ENCODE measurements around the gene PTPRQ.
"Not testable (repeated sequence)": the region's sequence is repeated elsewhere in the genome, so short reads cannot be mapped to it uniquely, and the experiment has no call there.

PTPRQ gene

DNA sequence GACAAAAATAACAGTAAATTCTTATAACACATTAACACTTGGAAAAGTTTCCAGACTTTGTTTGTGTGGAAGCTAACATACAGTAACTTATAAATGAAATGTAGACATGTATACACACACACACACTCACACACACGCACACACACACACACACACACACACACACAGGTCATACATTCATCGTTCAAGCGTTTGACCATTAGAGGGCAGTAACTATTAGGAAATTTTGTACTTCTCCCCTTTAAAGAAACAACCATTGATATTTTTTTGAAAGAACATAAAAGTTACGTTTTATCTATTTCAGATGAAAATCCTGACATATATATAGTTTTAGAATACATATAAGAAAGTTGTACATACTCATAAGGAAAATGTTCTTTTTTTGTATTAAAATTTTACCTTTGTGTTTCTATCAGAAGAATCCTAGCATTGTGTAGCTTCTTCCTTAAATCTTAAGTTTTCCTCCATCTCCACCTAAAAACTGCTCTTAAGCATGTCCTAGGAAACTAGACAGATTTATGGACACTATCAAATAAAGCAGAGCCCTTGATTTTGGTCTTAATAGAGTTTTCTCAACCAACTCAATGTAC is 29.0 kb downstream of the PTPRQ start:
- no peak for DNase-seq (ENCODE audit: low spot score)

- not testable (repeated sequence) for DNase-seq (ENCODE audit: low spot score)
Observed at GRCh38 chr12:80477521-80478145, 33.6 kb downstream of the PTPRQ start.

DNA sequence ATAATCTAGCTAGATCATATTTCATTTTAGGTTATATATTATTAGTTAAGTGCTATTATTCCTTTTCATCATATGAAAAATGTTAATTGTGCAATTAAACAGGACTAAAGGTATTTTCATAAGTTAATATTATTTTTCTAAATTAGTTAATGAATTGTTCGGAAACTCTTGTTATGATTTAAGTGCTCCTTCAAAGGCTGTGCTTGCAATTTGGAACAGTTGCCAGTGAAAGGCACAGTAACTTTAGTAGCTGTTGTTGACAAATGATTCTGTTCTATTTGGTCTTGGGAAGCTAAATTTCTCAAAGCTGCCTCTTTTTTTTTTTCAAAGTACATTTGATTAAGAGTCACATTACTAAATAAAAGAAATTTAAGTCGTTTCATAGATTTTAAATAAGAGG is 40.7 kb downstream of the PTPRQ start:
- DNase-seq (ENCODE audit: low spot score), result no peak

DNA sequence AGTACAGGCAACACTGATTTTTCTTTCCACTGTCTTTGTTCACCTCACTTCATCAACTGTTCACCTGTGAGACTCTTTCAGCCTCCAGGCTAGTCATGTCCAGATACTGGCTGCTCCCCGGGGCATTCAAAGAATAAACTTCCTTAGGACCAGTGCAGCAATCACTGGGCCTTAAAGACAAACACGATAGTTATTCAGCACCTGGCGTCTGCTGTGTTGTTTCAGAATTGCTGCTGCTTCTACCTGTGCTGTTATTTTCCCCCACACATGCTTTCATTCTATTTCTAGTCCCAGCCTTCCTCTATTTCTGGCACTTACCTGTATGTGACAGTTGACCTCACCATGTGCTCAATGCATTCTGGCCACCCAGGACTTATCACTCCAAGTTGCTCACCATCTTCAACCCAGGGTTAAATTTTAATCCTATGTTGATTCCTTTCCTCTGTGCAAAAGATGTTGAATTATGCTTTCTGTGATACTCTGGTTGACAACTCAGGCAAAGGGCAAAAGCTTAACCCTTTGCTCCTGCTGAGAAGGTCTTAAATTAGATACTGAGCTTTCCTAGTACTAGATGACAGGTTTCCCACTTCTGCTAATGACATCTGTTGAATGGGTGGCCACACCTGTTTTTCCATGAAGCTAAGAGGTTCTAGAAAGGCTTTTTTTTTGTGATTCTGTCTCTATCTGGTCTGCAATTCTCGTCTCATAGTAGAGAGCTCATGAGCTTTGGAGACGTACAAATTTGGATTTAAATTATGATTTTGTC is 41.4 kb downstream of the PTPRQ start:
- no peak for DNase-seq (ENCODE audit: low spot score)

DNA sequence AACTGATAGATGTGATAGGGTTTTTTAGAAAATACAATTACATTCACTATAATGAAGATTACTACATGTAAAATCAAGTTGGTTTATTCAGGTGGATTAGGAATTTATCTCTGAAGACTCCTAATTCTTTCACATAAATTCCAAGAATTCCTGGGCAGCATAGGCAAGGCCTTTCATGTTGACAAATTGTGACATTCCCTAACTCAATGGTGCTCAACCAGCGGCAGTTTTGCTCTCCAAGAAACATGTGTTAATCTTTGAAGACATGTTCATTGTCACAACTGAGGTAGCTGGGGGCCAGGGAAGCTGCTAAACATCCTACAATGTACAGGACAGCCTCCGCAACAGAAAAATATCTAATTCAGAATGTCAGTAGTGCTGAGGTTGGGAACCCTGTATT is 46.3 kb downstream of the PTPRQ start:
- DNase-seq (ENCODE audit: low spot score), result no peak

DNA sequence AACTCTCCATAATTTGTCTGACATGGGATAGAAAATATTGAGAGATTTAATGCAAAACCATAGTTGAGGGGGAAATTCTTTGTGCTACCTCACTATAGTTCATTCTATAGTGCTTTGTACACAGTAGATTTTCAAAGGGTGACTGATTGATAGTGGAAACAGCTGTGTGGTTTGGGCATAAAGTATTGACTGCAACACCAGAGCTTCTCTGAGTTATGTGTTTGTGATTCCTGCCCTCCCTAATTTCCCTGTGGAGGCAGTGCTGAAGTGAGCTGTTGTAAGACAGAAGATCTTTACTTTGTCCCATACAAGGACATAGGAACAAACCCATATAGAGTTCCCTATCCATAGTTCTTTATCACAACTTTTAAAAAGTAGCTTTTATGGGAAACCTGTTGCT is 47.1 kb downstream of the PTPRQ start:
- no peak for DNase-seq (ENCODE audit: low spot score)

DNA sequence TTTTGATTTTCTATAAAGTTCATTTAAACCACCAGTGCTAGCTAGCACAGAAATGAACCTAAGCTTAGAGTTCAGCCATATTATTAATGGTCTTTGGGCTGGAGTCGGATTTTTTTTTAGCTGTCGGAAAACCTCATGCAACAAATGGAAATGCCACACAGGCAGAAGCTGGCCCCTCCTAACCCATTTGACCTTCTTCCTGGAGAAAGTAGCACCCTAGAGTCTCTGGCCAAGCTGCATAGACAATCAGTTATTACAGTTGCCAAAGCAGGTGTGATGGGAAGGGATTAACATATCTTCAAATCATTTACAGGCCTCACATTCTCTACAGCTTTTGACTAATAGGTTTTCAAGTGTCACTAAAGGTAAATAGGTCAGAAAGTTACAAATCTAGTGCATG is 49.4 kb downstream of the PTPRQ start:
- DNase-seq (ENCODE audit: low spot score), result no peak

DNA sequence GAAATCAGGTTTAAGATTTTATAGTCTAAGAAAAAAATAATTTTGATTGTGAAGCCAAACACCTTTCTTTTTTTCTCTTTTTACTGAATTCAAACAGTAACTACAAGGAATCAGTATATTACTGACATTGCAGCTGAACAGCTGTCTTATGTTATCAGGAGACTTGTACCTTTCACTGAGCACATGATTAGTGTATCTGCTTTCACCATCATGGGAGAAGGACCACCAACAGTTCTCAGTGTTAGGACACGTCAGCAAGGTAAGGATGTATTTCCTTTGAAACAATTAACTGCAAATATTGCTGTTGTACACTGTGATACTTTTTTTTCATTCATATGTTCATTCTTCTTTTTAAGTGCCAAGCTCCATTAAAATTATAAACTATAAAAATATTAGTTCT is 50.8 kb downstream of the PTPRQ start:
- DNase-seq (ENCODE audit: low spot score), result no peak

GRCh38 chr12:80498059-80498728 is 54.2 kb downstream of the PTPRQ start:
- no peak for DNase-seq (ENCODE audit: low spot score)

GRCh38 chr12:80504389-80505163 is 60.5 kb downstream of the PTPRQ start:
- DNase-seq (ENCODE audit: low spot score), result no peak

- DNase-seq (ENCODE audit: low spot score), result no peak
Observed at GRCh38 chr12:80509781-80510556, 65.9 kb downstream of the PTPRQ start.

- no peak for DNase-seq (ENCODE audit: low spot score)
Observed at GRCh38 chr12:80512781-80513180, 68.7 kb downstream of the PTPRQ start.

DNA sequence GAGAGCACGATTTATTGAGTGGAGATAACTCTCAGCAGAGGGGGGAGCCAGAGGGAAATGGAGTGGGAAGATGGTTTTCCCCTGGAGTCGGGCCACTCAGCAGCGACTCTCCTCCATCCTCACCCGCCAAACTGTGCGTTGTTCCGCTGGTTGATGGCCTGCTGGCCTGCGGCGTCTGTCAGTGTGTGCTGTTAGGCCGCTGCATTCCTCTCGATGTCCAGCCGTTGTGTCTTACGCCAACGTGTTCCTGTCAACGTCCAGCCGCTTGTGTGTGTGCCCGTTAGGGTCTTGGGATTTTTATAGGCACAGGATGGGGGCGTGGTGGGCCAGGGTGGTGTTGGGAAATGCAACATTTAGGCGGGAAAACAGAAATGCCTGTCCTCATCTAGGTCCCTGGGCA is 69.2 kb downstream of the PTPRQ start:
- DNase-seq (ENCODE audit: low spot score), result no peak

DNA sequence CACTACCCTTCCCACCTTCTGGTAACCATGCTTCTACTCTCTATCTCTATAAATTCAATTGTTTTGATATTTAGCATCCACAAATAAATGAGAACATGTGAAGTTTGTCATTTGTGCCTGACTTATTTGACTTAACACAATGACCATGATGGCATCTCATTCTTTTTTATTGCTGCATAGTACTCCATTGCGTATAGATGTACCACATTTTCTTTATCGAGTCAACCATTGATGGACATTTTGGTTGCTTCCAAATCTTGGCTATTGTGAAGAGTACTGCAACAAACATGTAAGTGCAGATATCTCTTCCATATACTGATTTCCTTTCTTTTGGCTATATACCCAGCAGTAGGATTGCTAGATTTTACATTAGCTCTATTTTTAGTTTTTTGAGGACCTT is 73.6 kb downstream of the PTPRQ start:
- DNase-seq (ENCODE audit: low spot score), result no peak

GRCh38 chr12:80531646-80532045 is 87.6 kb downstream of the PTPRQ start:
- DNase-seq (ENCODE audit: low spot score), result no peak

DNA sequence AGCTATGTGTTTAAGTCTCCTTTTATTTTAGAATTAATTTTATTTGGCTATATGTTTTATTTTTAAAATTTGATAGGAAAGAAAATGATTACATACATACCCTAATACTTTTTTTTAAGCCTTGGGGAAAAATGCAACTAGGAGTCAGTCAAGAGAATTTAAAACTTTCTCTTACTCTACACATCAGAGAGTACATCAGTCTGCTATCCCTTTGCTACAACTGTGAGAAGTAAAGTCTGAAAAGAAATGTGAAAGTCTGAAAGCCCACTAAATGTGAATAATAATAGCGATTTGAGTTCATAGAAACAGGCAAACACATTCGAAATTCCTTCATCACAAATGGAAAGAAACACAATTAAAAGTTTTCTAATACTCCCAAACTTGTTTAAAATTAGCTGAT is 95.0 kb downstream of the PTPRQ start:
- no peak for DNase-seq (ENCODE audit: low spot score)

DNA sequence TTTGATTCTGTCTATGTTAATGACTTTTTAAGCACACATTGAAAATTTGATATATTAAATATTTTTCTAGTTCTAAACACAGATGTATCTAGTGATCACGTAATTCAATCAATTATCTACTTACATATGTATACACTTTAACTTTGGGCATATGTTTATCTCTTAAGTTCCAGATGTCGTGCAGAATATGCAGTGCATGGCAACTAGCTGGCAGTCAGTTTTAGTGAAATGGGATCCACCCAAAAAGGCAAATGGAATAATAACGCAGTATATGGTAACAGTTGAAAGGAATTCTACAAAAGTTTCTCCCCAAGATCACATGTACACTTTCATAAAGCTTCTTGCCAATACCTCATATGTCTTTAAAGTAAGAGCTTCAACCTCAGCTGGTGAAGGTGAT is 105.3 kb downstream of the PTPRQ start:
- DNase-seq (ENCODE audit: low spot score), result no peak

DNA sequence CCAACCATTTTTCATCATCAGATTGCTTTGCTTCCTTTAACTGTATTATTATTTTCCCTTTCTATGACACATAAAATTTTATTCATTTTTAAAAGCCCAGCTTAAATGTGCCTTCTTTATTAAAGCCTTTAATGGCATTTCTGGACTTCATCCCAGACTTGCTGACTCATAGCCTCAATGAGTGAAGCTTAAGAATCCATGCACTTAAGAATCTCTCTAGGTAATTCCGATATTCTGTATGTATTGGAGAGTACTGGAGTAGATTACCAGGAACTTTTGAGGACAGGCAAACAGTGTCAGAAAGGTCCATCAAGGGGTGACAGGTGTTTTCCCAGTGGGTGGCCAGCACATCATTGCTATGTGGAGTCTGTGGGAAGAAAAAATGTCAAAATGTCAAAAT is 107.9 kb downstream of the PTPRQ start:
- DNase-seq (ENCODE audit: low spot score), result no peak

DNA sequence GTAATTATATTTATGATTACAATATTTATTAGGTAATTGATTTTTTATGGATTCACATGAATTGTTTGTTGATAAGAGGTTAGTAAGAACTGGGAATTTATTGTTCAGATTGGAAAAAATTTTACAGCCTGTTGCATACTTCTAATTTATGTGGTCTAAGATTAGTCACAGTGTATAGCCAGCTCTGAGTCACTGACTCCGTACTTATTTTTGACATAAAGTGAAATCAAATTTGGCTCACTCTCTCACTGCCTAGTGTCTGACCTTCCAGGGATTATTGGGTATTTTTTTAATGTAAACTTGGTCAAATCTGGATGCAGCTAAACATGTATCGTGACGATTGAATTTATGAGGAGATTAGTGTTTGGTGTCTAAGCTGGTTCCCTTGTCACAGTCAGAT is 109.3 kb downstream of the PTPRQ start:
- no peak for DNase-seq (ENCODE audit: low spot score)

DNA sequence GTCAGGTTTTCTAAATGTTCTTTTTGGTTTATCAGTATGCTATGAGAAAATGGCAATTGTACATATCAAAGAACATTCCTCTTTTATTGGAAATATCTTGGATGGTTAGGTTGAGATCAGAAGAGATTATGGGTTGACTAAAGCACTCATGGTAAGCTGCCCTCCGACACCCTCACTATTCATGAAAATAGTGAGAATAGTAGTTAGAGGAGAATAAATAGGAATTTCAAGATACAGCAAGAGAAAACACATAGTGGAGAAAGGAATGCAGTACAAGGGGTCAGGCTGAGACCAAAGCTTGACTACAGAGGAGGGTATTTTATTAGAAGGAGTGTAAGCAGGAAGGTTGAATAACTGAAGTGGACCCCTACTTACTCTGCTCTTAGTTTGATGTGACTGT is 112.5 kb downstream of the PTPRQ start:
- DNase-seq (ENCODE audit: low spot score), result no peak

DNA sequence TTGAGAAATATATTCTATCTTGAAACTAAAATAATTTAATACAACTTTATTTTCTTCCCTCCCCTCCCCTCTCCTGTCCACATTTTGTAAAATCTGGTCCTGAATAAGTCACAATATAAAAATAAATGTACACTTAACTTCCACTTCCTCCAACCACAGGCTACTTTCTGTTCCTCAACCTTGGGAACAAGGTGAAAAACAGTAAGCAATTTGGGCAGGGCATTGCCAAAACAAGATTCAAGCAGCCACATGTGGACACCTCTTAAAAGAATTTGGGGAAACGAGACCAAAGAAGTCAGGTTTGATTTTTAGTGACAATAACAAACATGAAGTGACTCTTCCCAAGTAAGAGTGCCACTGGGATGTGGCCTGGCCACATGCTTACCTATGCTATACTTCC is 115.7 kb downstream of the PTPRQ start:
- no peak for DNase-seq (ENCODE audit: low spot score)

GRCh38 chr12:80565271-80565670 is 121.2 kb downstream of the PTPRQ start:
- no peak for DNase-seq (ENCODE audit: low spot score)

Measured in hematopoietic multipotent progenitor cell treated with erythropoietin and hydrocortisone succinate and interleukin-3 and kit ligand, for 15 days (in vitro differentiated cells).